AG09319 (cell line): ENCODE measurements around the gene COL1A2.

Experiments
- DNase-seq: peaks from one replicate; pipeline ENCODE4 v3.0.0-alpha.2; 2010; ENCODE audit warnings: low read depth; ENCODE audit errors: extremely low read depth
- TF ChIP-seq, protein P1 (sequence below): IDR thresholded peaks from 2 replicates; pipeline ENCODE4 v1.5.1; 2011; ENCODE audit warnings: low read depth, mild to moderate bottlenecking, inconsistent platforms, low read length, moderate library complexity

COL1A2 gene

DNA sequence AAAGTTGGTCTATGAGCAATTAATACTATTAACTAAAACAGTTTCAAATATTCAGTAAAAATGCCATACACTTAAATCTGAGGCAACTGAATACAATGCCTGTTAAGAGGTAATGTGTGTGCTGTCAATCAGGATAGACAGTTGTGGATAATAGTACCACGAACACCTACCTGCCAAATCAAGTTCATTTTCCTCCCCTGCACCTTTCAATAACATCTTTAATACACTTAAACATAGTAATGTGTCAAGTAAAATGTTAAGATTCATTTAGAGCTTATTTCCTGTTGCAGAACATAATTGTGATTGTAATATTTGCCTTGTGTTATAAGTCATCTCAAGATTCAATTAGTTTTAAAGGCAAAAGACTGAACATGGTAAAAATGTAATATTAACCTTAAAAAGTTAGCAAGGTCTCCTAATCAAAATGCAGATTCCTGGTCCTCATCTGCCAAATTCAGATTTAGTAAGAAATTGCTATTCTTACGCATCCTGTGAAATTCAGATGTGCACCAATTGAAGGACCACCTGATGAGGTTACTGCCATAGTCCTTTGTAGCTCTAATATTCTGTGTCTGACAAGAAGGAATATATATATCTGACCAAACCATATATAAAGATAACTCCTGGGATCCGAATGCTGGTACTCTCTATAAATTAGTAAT is 37.1 kb downstream of the COL1A2 start:
- DNase-seq, result no peak

DNA sequence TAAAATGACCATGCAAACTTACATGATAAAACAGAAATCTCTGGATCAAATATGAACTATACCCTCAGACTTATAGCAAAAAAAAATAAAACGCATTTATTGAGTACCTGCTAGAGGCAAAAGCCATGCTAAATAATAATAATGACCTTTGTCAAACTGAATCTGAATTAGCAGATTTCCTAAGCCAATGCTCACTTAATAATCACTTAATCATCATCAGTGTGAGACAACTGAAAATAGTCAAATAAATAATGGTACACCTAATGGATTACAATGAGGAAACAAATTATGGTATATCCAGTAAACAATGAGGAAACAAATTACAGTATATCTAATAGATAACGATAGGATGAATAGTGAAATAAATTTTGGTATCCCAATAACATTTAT is 37.6 kb downstream of the COL1A2 start:
- no peak for DNase-seq
- TF ChIP-seq, protein P1, sequence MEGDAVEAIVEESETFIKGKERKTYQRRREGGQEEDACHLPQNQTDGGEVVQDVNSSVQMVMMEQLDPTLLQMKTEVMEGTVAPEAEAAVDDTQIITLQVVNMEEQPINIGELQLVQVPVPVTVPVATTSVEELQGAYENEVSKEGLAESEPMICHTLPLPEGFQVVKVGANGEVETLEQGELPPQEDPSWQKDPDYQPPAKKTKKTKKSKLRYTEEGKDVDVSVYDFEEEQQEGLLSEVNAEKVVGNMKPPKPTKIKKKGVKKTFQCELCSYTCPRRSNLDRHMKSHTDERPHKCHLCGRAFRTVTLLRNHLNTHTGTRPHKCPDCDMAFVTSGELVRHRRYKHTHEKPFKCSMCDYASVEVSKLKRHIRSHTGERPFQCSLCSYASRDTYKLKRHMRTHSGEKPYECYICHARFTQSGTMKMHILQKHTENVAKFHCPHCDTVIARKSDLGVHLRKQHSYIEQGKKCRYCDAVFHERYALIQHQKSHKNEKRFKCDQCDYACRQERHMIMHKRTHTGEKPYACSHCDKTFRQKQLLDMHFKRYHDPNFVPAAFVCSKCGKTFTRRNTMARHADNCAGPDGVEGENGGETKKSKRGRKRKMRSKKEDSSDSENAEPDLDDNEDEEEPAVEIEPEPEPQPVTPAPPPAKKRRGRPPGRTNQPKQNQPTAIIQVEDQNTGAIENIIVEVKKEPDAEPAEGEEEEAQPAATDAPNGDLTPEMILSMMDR, result no peak

More for the DNA sequence above, 37.1 kb downstream of the COL1A2 start:
- TF ChIP-seq, protein P1, result no peak

DNA sequence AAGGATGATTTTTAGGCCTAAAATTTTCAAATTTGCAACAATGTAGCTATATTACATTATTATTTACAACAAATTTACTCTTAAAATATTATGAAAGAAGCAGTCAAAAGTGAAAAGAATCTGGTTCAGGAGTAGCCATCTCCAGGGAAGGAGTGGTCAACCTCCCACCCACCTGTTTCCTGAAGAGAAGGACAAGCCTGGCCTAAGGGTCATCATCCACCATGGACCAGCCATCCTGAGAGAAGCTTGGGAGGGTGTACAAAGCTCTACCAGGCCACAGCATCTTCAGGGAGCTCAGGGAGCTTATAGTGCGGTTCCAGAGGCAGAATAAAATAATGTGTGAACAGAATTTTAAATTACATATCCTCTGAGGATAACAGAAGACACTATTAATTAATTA is 38.1 kb downstream of the COL1A2 start:
- TF ChIP-seq, protein P1, result no peak
- DNase-seq, result no peak

DNA sequence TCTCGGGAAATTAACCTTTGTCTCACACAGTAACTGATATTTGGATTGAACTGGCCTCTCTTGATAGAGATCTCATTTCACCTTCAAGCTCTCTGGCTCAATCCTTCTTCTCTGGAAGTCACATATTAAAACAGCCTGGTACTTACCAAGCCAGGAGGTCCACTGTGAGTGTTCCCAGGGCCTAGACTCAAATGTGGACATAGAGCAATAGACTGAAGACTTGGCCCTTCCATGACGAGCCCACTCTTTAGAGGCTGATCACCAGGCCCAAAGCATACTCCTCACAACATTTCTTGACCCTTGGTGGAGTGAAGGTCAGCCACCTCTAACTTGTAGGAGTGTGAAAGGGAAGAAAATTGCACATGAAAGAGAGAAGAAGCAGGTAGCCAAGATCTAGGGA is 38.5 kb downstream of the COL1A2 start:
- TF ChIP-seq, protein P1, result no peak
- DNase-seq, result no peak

DNA sequence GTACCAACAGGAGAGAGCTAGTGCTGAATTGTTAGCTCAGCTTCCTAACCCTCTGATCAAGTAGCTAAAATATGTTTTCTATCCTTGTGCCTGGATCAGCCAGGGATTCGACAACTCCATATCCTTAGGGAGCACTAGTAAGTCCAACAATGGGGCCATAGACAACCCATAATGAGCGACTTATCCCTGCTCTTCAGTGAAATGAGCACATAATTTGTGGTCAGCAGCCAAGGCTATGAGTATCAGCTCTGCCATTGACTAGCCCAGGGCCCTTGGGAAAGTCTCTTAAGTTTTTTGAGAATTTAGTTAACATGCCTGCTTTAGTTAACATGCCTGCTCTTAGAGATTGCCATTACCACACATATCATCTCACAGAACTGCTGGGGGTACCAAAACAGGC is 39.3 kb downstream of the COL1A2 start:
- DNase-seq, result no peak
- TF ChIP-seq, protein P1, result no peak

DNA sequence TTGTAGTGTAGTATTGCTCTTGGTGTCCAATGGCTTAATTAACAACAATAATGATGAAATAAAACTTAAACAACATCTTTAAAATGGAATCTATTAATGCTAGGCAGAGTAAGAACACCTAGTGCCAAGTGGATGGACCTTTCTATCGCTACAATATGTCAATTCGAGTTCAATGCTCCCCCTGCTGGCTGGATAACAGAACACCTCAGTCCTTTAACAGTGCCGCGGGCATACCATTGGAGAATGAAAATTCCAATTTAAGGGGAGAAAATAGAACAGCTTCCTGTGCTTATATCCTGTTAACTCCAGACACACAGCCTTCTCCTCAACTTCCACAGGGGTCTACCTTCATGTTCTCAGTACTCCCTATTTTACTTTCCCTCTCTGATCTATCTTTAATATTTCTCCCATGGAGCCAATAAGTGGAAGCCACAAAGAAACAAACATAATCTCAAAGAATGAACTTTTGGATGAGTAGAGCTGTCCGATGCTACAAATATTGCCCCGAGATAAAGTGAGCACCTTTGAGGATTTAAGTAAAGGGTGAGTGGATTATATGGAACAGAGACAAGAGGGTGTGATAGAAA is 41.4 kb downstream of the COL1A2 start:
- TF ChIP-seq, protein P1, result peak; percentile 72
- no peak for DNase-seq

DNA sequence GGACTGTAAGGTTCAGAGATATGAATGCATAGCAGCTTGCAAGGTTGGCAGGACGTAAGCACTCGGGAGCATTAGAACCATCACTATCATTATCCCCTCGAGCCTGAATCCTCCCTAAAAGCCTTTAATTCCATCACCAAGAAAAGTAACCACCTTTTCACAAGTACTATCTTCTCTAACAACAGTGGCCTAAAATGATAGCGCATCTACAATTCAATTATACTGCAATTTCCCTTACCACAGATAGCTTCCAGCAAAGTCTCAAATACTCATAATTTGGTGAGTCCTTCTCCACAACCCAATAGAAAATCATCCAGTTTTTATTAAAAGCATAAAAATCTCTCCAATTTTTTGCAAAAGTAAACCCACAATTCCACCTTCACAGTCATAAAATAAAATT is 42.0 kb downstream of the COL1A2 start:
- no peak for DNase-seq
- TF ChIP-seq, protein P1, result no peak
